ENCODE results near the gene C17orf78.
A peak's percentile ranks its signal among the peaks of the same experiment; 100 is the strongest.
"Not testable (repeated sequence)": the region's sequence is repeated elsewhere in the genome, so short reads cannot be mapped to it uniquely, and the experiment has no call there.

C17orf78 gene

GRCh38 chr17:37375706-37376105 is at the start of gene C17orf78:
Gene C17orf78, plus strand, starts transcription at chr17:37375985. Its CDS starts 108 bp downstream, at chr17:37376093.
- DNase-seq (ENCODE audit: low read depth): no peak

- DNase-seq (ENCODE audit: low read depth): no peak
These were observed 48.3 kb upstream of the C17orf78 start for GRCh38 chr17:37327341-37328090.

- DNase-seq (ENCODE audit: low read depth): no peak
These were observed 36.9 kb upstream of the C17orf78 start for GRCh38 chr17:37338847-37339246.

GRCh38 chr17:37339321-37339720 is 36.5 kb upstream of the C17orf78 start:
- no peak for DNase-seq (ENCODE audit: low read depth)

- no peak for DNase-seq (ENCODE audit: low read depth)
These were observed 35.0 kb upstream of the C17orf78 start for GRCh38 chr17:37340804-37341203.

GRCh38 chr17:37342589-37342988 is 33.2 kb upstream of the C17orf78 start:
- DNase-seq (ENCODE audit: low read depth): no peak

- no peak for DNase-seq (ENCODE audit: low read depth)
These were observed 31.3 kb upstream of the C17orf78 start for GRCh38 chr17:37344519-37344918.

- DNase-seq (ENCODE audit: low read depth): not testable (repeated sequence)
These were observed 28.9 kb upstream of the C17orf78 start for GRCh38 chr17:37346863-37347402.

GRCh38 chr17:37356796-37357569 is 18.8 kb upstream of the C17orf78 start:
- DNase-seq (ENCODE audit: low read depth): not testable (repeated sequence)

- no peak for DNase-seq (ENCODE audit: low read depth)
These were observed 17.5 kb upstream of the C17orf78 start for GRCh38 chr17:37358098-37358829.

- peak; percentile 76 for DNase-seq (ENCODE audit: low read depth)
These were observed 16.7 kb upstream of the C17orf78 start for GRCh38 chr17:37358830-37359681.

- DNase-seq (ENCODE audit: low read depth): no peak
These were observed 16.1 kb upstream of the C17orf78 start for GRCh38 chr17:37359682-37360188.

- DNase-seq (ENCODE audit: low read depth): no peak
These were observed 15.2 kb upstream of the C17orf78 start for GRCh38 chr17:37360632-37361031.

- DNase-seq (ENCODE audit: low read depth): no peak
These were observed 14.2 kb upstream of the C17orf78 start for GRCh38 chr17:37361543-37361942.

- no peak for DNase-seq (ENCODE audit: low read depth)
These were observed 10.2 kb upstream of the C17orf78 start for GRCh38 chr17:37365589-37365988.

- no peak for DNase-seq (ENCODE audit: low read depth)
These were observed 7.2 kb upstream of the C17orf78 start for GRCh38 chr17:37368577-37368976.

GRCh38 chr17:37373530-37374159 is 2.1 kb upstream of the C17orf78 start:
- peak; percentile 29 for DNase-seq (ENCODE audit: low read depth)

GRCh38 chr17:37382056-37382455 is 6.3 kb downstream of the C17orf78 start:
- DNase-seq (ENCODE audit: low read depth): no peak

GRCh38 chr17:37384560-37385149 is 8.9 kb downstream of the C17orf78 start:
- no peak for DNase-seq (ENCODE audit: low read depth)

- DNase-seq (ENCODE audit: low read depth): no peak
These were observed 9.7 kb downstream of the C17orf78 start for GRCh38 chr17:37385474-37385990.

Data from stimulated activated CD8-positive, alpha-beta memory T cell treated with anti-CD3 and anti-CD28 coated beads, Interleukin-12 subunit alpha, Interleukin-12 subunit beta, amount 100 ng/mL, for 1 hour (primary cell).